Suprapubic skin (tissue), 4 donors: Measurements from ENCODE around the gene VGLL2. TPM values are rescaled to one million over a fixed set of nuclear protein-coding genes. Genes with fewer than 3 reads are reported as not detected.
"Not testable (repeated sequence)": the region's sequence is repeated elsewhere in the genome, so short reads cannot be mapped to it uniquely, and the experiment has no call there.

Experiments used
- DNase-seq, 2 donors: peaks; one replicate each; pipeline ENCODE4 v3.0.0-alpha.2; 2019; ENCODE audit warnings: low spot score in 2 of 2
- H3K27ac ChIP-seq: fragments of 200-600 bp; sonication (generic); one replicate; pipeline ENCODE4 v1.5.1; 2019
- H3K27me3 ChIP-seq: fragments of 200-600 bp; sonication (generic); one replicate; pipeline ENCODE4 v1.5.1; 2019
- H3K36me3 ChIP-seq: fragments of 200-600 bp; sonication (generic); one replicate; pipeline ENCODE4 v1.5.1; 2019
- H3K4me1 ChIP-seq: fragments of 200-600 bp; sonication (generic); one replicate; pipeline ENCODE4 v1.5.1; 2019
- H3K4me3 ChIP-seq: fragments of 200-600 bp; sonication (generic); one replicate; pipeline ENCODE4 v1.5.1; 2019; ENCODE audit warnings: mild to moderate bottlenecking
- H3K9me3 ChIP-seq: fragments of 200-600 bp; sonication (generic); one replicate; pipeline ENCODE4 v1.5.1; 2019
- EP300 ChIP-seq: sonication (generic); formaldehyde crosslinking; IDR thresholded peaks from one replicate; pipeline ENCODE4 v1.6.1; 2017; ENCODE audit warnings: antibody characterized with exemption
- POLR2A ChIP-seq, 2 donors: fragments of 450-650 bp; IDR thresholded peaks; one replicate each; pipeline ENCODE4 v1.6.1; 2017; ENCODE audit warnings: antibody characterized with exemption in 2 of 2, mild to moderate bottlenecking in 2 of 2, moderate library complexity in 2 of 2
- POLR2AphosphoS5 ChIP-seq, 3 donors: sonication (generic); formaldehyde crosslinking; IDR thresholded peaks; one replicate each; pipeline ENCODE4 v1.6.1; 2017; ENCODE audit warnings: antibody characterized with exemption in 3 of 3
- WGBS: methylation state at CpG from one replicate; pipeline ENCODE4 v1.1.5; 2018; 5-methylcytosine and 5-hydroxymethylcytosine counted together
- total RNA-seq, 4 donors: library from RNA; depleted of rRNA; stranded (reverse); fragments of >200 nt; gene quantifications; one replicate each; pipeline ENCODE4 v1.1.0, GENCODE V29; 2016
- TF ChIP-seq, protein P1 (sequence below), 2 donors: fragments of 200-600 bp in 1 of 2; fragments of 450-650 bp in 1 of 2; sonication (generic) in 1 of 2; IDR thresholded peaks; one replicate each; pipeline ENCODE4 v1.5.1; 2016 to 2019; ENCODE audit warnings: antibody characterized with exemption in 2 of 2, mild to moderate bottlenecking in 1 of 2, moderate library complexity in 1 of 2

Gene VGLL2
- total RNA-seq, 4 donors from 2014 or later = not detected

DNA sequence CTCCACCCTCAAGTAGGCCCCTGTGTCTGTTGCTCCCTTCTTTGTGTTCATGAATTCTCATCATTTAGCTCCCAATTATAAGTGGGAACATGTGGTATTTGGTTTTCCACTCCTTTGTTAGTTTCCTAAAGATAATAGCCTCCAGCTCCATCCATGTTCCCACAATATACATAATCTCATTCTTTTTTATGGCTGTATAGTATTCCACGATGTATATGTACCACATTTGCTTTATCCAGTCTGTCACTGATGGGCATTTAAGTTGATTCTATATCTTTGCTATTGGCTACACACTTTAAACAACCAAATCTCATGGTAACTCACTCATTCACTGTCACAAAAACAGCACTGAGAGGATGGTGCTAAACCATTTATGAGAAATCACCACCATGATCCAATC is 35.5 kb upstream of the VGLL2 start:
- H3K36me3 ChIP-seq = no peaks in the 10 kb centered on the region
- H3K27me3 ChIP-seq = no peaks in the 10 kb centered on the region
- H3K27ac ChIP-seq = no peak overlapping the region
- 87% methylated on average over 1 of the region's 1 CpG for WGBS
- DNase-seq = no peak
- TF ChIP-seq POLR2AphosphoS5 (IDR thresholded peaks at IDR 0.05) = no peak
- no peak for TF ChIP-seq POLR2A (IDR thresholded peaks at IDR 0.05)
- no peak for TF ChIP-seq EP300
- TF ChIP-seq, protein P1, sequence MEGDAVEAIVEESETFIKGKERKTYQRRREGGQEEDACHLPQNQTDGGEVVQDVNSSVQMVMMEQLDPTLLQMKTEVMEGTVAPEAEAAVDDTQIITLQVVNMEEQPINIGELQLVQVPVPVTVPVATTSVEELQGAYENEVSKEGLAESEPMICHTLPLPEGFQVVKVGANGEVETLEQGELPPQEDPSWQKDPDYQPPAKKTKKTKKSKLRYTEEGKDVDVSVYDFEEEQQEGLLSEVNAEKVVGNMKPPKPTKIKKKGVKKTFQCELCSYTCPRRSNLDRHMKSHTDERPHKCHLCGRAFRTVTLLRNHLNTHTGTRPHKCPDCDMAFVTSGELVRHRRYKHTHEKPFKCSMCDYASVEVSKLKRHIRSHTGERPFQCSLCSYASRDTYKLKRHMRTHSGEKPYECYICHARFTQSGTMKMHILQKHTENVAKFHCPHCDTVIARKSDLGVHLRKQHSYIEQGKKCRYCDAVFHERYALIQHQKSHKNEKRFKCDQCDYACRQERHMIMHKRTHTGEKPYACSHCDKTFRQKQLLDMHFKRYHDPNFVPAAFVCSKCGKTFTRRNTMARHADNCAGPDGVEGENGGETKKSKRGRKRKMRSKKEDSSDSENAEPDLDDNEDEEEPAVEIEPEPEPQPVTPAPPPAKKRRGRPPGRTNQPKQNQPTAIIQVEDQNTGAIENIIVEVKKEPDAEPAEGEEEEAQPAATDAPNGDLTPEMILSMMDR (IDR thresholded peaks at IDR 0.05) = no peak
- no peak overlapping the region for H3K4me3 ChIP-seq
- no peaks in the 10 kb centered on the region for H3K9me3 ChIP-seq
- H3K4me1 ChIP-seq = no peaks in the 10 kb centered on the region

DNA sequence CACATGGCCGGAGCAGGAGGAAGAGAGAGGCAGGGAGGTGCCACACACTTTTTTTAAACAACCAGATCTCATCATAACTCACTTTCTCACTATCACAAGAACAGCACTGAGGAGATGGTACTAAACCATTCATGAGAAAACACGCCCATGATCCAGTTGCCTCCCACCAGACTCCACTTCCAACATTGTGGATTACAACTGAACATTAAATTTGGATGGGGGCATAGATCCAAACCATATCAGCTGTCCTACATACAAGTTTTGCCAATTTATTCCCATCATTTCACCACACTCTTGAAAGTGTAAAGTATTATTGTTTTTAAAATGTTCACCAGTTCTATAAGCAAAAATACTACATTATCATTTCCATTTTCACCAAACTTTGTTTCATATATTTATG is 33.9 kb upstream of the VGLL2 start:
- no peak for DNase-seq
- Histone ChIP-seq H3K36me3 (no peaks in the 10 kb centered on the region), H3K27ac (no peak overlapping the region), H3K9me3 (no peaks in the 10 kb centered on the region), H3K4me1 (no peaks in the 10 kb centered on the region), H3K4me3 (no peak overlapping the region), H3K27me3 (no peaks in the 10 kb centered on the region)
- TF ChIP-seq POLR2A (IDR thresholded peaks at IDR 0.05) = no peak
- TF ChIP-seq, protein P1 (IDR thresholded peaks at IDR 0.05) = no peak
- no peak for TF ChIP-seq POLR2AphosphoS5 (IDR thresholded peaks at IDR 0.05)
- TF ChIP-seq EP300 = no peak
- 60% methylated on average over 2 of the region's 2 CpGs for whole genome bisulfite sequencing

DNA sequence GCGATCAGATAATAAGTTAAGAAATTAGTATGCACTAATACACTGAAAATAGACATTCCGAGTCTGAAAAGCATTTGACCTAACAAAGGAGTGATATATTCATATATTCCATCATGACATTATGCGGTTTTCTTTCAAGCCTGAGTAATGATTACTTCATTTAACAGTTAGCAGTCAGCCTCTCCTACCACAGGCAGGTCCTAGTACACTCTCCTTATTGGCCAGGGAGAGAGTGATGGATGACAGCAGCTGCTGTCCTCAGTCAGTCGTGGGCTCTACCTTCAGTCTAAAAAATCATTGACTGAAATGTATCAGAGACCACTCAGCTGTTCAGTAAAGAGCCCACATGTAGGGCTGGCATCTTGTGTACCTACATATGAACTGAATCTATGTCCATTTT is 33.2 kb upstream of the VGLL2 start:
- DNase-seq = no peak
- H3K27ac ChIP-seq = no peak overlapping the region
- H3K9me3 ChIP-seq = no peaks in the 10 kb centered on the region
- no peaks in the 10 kb centered on the region for H3K27me3 ChIP-seq
- no peaks in the 10 kb centered on the region for H3K36me3 ChIP-seq
- no peak for TF ChIP-seq POLR2A (IDR thresholded peaks at IDR 0.05)
- TF ChIP-seq, protein P1 (IDR thresholded peaks at IDR 0.05) = no peak
- TF ChIP-seq EP300 = no peak
- TF ChIP-seq POLR2AphosphoS5 (IDR thresholded peaks at IDR 0.05) = no peak
- H3K4me3 ChIP-seq = no peak overlapping the region
- no peaks in the 10 kb centered on the region for H3K4me1 ChIP-seq
- WGBS = 73% methylated on average over 4 of the region's 4 CpGs

DNA sequence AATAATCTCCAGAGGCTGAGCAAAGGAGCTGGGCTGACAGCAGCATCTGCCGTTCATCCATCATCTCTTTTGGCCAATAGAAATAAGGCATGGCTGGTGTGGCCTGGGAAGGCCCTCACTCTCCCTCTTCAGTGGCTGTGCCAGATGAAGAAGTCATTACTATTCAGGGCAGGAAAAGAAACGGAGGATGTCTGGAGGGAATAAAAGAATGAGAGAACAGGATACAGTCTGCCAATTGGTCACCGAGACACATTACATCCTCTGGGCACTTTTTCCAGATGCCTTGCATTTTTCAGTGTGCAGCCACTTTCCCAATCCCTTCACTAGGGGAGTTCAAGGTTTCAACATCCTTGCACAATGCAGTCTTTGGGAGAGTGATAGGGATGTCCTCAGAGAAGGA is 32.2 kb upstream of the VGLL2 start:
- H3K27me3 ChIP-seq = no peaks in the 10 kb centered on the region
- H3K4me3 ChIP-seq = no peak overlapping the region
- WGBS = 51% methylated on average over 3 of the region's 3 CpGs
- no peaks in the 10 kb centered on the region for H3K4me1 ChIP-seq
- no peaks in the 10 kb centered on the region for H3K9me3 ChIP-seq
- DNase-seq = no peak
- H3K27ac ChIP-seq = no peak overlapping the region
- peak in 1 of 3 donors; percentile 61 for TF ChIP-seq POLR2AphosphoS5 (IDR thresholded peaks at IDR 0.05)
- no peak for TF ChIP-seq EP300
- TF ChIP-seq, protein P1 (IDR thresholded peaks at IDR 0.05) = no peak
- TF ChIP-seq POLR2A (IDR thresholded peaks at IDR 0.05) = no peak
- H3K36me3 ChIP-seq = no peaks in the 10 kb centered on the region

DNA sequence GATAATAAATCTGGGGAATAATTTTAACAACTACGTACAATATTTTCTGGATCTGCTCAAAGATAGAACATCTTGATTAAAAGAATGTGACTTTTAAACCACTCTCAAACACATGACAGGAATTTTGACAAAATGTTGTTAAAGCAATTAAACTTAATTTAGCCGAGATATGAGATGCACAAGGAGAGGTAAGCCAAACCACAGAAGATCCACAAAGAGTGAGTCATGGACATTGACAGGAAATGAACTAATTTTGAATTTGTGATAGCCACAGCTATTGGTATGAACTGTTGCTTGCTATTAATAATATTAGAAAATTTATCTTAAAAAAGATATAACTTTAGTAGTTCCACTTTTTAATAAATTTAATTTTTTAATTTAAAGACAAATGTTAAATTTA is 27.8 kb upstream of the VGLL2 start:
- no peak for DNase-seq
- Histone ChIP-seq H3K4me1 (no peaks in the 10 kb centered on the region), H3K36me3 (no peaks in the 10 kb centered on the region), H3K4me3 (no peak overlapping the region), H3K9me3 (no peaks in the 10 kb centered on the region), H3K27me3 (no peaks in the 10 kb centered on the region), H3K27ac (no peak overlapping the region)
- TF ChIP-seq EP300 (no peak), POLR2A (IDR thresholded peaks at IDR 0.05) (no peak), POLR2AphosphoS5 (IDR thresholded peaks at IDR 0.05) (no peak)
- TF ChIP-seq, protein P1 (IDR thresholded peaks at IDR 0.05) = no peak
- 26% methylated on average over 2 of the region's 2 CpGs for WGBS

DNA sequence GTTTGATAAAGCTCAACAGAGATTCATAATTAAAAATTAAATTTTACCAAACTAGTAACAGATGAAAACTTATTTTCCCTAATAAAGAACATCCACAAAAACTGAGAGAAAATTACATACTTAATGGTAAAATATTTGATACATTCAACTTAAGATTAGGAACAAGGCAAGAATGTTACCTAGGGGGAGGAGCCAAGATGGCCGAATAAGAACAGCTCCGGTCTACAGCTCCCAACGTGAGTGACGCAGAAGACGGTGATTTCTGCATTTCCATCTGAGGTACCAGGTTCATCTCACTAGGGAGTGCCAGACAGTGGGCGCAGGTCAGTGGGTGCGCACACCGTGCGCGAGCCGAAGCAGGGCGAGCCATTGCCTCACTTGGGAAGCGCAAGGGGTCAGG is 20.8 kb upstream of the VGLL2 start:
- not testable (repeated sequence) for H3K4me3 ChIP-seq, H3K9me3 ChIP-seq, DNase-seq, H3K27me3 ChIP-seq, H3K36me3 ChIP-seq, H3K27ac ChIP-seq, H3K4me1 ChIP-seq
- WGBS = 75% methylated on average over 7 of the region's 13 CpGs

DNA sequence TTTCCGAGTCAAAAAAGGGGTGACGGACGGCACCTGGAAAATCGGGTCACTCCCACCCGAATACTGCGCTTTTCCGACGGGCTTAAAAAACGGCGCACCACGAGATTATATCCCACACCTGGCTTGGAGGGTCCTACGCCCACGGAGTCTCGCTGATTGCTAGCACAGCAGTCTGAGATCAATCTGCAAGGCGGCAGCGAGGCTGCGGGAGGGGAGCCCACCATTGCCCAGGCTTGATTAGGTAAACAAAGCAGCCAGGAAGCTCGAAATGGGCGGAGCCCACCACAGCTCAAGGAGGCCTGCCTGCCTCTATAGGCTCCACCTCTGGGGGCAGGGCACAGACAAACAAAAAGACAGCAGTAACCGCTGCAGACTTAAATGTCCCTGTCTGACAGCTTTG is 20.4 kb upstream of the VGLL2 start:
- not testable (repeated sequence) for H3K4me1 ChIP-seq, H3K9me3 ChIP-seq, DNase-seq, H3K27me3 ChIP-seq, H3K27ac ChIP-seq, H3K36me3 ChIP-seq, H3K4me3 ChIP-seq
- WGBS = no CpG with 5 or more reads among the region's 20 CpGs
